SU-DHL-6 (cell line): ENCODE measurements around the gene TRDN.

Experiments used
- H2AFZ ChIP-seq: fragments of 200-600 bp; sonication (generic); 2 replicates; pipeline ENCODE4 v1.6.1; 2014; ENCODE audit warnings: low read depth, mild to moderate bottlenecking, moderate library complexity, mixed read lengths, antibody characterized with exemption, low read length; ENCODE audit not compliant: severe bottlenecking
- H3F3A ChIP-seq: fragments of 200-600 bp; shearing (Covaris generic); 2 replicates; pipeline ENCODE4 v1.6.0; 2016; ENCODE audit warnings: antibody characterized with exemption, mild to moderate bottlenecking; ENCODE audit not compliant: insufficient read depth
- H3K27ac ChIP-seq: fragments of 200-600 bp; sonication (generic); 2 replicates; pipeline ENCODE4 v1.5.1; 2016; ENCODE audit warnings: low read depth, mild to moderate bottlenecking, low read length, moderate library complexity, mixed read lengths
- H3K27me3 ChIP-seq: fragments of 200-600 bp; sonication (generic), shearing (Covaris generic); 2 replicates; pipeline ENCODE4 v1.6.0; 2014; ENCODE audit warnings: mild to moderate bottlenecking, low read length
- H3K36me3 ChIP-seq: fragments of 200-600 bp; sonication (generic); 2 replicates; pipeline ENCODE4 v1.6.1; 2014; ENCODE audit warnings: mild to moderate bottlenecking, low read length, mixed read lengths
- H3K4me2 ChIP-seq: fragments of 300-600, 200-600 bp; shearing (Covaris generic), sonication (generic); 2 replicates; pipeline ENCODE4 v1.6.0; 2014; ENCODE audit warnings: low read length, low read depth, mild to moderate bottlenecking; ENCODE audit not compliant: poor library complexity, severe bottlenecking
- H3K4me3 ChIP-seq: fragments of 200-600 bp; sonication (generic); 2 replicates; pipeline ENCODE4 v1.5.1; 2014; ENCODE audit warnings: antibody characterized with exemption, low read length, mild to moderate bottlenecking, mixed read lengths; ENCODE audit not compliant: insufficient read depth, poor library complexity, severe bottlenecking
- H3K79me2 ChIP-seq: fragments of 200-600 bp; sonication (generic); 2 replicates; pipeline ENCODE4 v1.6.1; 2014; ENCODE audit warnings: mild to moderate bottlenecking, low read length, moderate library complexity; ENCODE audit not compliant: insufficient read depth
- H3K9ac ChIP-seq: fragments of 200-600 bp; sonication (generic); 2 replicates; pipeline ENCODE4 v1.7.0; 2014; ENCODE audit warnings: mild to moderate bottlenecking, low read length
- H3K9me2 ChIP-seq: fragments of 200-600 bp; sonication (generic); replicated peaks from 2 replicates; pipeline ENCODE4 v1.6.1; 2014; ENCODE audit warnings: low read length; ENCODE audit not compliant: insufficient read depth
- H3K9me3 ChIP-seq: fragments of 200-600 bp; sonication (generic); 2 replicates; pipeline ENCODE4 v1.6.1; 2014; ENCODE audit warnings: low read length, mixed read lengths; ENCODE audit not compliant: insufficient read depth
- H4K20me1 ChIP-seq: fragments of 200-600 bp; sonication (generic); 2 replicates; pipeline ENCODE4 v1.6.1; 2014; ENCODE audit warnings: low read depth, mild to moderate bottlenecking, antibody characterized with exemption, low read length, moderate library complexity, mixed read lengths
- EZH2phosphoT487 ChIP-seq: fragments of 200-600 bp; sonication (generic), shearing (Covaris generic); conservative IDR thresholded peaks from 2 replicates; pipeline ENCODE4 v1.6.1; 2018; ENCODE audit warnings: mild to moderate bottlenecking, antibody characterized with exemption, low read length, moderate library complexity, mixed read lengths
- TF ChIP-seq, protein P1 (sequence below): fragments of 200-600 bp; sonication (generic); IDR thresholded peaks from one replicate; pipeline ENCODE4 v1.5.1; 2017; ENCODE audit warnings: antibody characterized with exemption, mild to moderate bottlenecking, low read length, moderate library complexity; ENCODE audit not compliant: insufficient read depth, poor library complexity, severe bottlenecking

TRDN gene

DNA sequence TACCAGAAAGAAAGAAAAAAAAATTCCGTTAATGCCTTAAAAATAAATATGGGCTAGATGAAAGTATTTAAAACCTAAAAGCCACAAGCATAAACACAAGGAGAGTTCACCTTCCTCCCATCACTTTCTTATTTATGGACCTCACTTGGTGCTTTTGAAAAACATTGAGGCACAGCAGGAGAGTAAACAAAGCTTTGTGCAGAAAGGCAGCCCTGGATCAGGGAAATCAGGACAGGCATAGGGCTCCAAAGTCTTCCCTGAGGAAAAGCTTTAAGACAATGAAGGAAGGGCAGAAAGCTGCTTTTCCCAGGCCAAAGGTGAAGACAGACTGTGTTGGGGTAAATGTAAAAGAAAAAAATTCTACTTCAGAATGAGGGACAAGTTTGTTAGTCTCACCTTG lies 432.8 kb downstream of the TRDN start:
- no peaks in the 10 kb centered on the region for H3K9me2 ChIP-seq
- no peaks in the 10 kb centered on the region for H3K79me2 ChIP-seq
- no peak overlapping the region for H3K27ac ChIP-seq
- H3K27me3 ChIP-seq: no peaks in the 10 kb centered on the region
- H3K36me3 ChIP-seq: no peaks in the 10 kb centered on the region
- no peak overlapping the region for H3K4me2 ChIP-seq
- no peak for TF ChIP-seq EZH2phosphoT487
- TF ChIP-seq, protein P1, sequence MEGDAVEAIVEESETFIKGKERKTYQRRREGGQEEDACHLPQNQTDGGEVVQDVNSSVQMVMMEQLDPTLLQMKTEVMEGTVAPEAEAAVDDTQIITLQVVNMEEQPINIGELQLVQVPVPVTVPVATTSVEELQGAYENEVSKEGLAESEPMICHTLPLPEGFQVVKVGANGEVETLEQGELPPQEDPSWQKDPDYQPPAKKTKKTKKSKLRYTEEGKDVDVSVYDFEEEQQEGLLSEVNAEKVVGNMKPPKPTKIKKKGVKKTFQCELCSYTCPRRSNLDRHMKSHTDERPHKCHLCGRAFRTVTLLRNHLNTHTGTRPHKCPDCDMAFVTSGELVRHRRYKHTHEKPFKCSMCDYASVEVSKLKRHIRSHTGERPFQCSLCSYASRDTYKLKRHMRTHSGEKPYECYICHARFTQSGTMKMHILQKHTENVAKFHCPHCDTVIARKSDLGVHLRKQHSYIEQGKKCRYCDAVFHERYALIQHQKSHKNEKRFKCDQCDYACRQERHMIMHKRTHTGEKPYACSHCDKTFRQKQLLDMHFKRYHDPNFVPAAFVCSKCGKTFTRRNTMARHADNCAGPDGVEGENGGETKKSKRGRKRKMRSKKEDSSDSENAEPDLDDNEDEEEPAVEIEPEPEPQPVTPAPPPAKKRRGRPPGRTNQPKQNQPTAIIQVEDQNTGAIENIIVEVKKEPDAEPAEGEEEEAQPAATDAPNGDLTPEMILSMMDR: no peak
- H2AFZ ChIP-seq: no peak overlapping the region
- H3F3A ChIP-seq: no peaks in the 10 kb centered on the region
- no peaks in the 10 kb centered on the region for H3K9me3 ChIP-seq
- H3K9ac ChIP-seq: no peak overlapping the region
- H4K20me1 ChIP-seq: no peaks in the 10 kb centered on the region
- H3K4me3 ChIP-seq: no peak overlapping the region

DNA sequence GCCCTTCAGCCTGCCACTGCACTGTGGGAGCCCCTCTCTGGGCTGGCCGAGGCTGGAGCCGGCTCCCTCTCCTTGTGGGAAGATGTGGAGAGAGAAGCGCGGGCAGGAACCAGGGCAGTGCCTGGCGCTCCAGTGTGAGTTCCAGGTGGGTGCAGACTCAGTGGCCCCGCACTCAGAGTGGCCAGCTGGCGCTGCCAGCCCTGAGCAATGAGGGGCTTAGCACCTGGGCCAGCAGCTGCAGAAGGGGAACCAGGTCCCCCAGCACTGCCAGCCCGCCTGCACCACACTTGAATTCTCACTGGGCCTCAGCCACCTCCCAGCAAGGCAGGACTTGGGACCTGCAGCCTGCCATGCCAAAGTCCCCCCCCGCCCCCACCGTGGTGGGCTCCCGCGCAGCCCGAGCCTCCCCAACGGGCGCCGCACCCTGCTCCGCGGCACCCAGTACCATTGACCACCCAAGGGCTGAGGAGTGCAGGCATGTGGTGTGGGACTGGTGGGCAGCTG lies 434.8 kb downstream of the TRDN start:
- no peak overlapping the region for H2AFZ ChIP-seq
- H3K79me2 ChIP-seq: no peaks in the 10 kb centered on the region
- no peaks in the 10 kb centered on the region for H4K20me1 ChIP-seq
- TF ChIP-seq EZH2phosphoT487: no peak
- TF ChIP-seq, protein P1: no peak
- no peaks in the 10 kb centered on the region for H3K36me3 ChIP-seq
- no peaks in the 10 kb centered on the region for H3K27me3 ChIP-seq
- H3K4me2 ChIP-seq: no peak overlapping the region
- H3K27ac ChIP-seq: no peak overlapping the region
- H3K4me3 ChIP-seq: no peak overlapping the region
- no peaks in the 10 kb centered on the region for H3K9me2 ChIP-seq
- H3K9ac ChIP-seq: no peak overlapping the region
- H3F3A ChIP-seq: no peaks in the 10 kb centered on the region
- H3K9me3 ChIP-seq: no peaks in the 10 kb centered on the region

DNA sequence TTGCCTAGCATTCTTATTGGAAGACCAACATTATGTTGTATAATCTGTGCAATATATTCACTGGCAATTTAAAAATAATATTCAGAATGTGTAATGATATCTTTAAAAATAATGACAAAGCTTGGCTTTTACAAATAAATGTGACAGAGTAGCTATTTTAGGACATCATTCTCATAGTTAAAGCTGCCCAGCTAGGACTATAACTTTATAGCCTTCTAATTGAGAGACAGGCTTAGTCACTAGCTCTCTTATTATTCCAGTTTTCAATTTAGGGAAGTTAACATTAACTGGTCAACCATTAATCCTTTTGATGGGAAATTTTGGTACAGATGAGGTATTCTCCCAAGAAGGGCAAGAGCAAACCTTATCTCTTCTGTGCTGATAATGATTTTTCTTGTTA lies 443.5 kb downstream of the TRDN start:
- no peak overlapping the region for H3K9ac ChIP-seq
- TF ChIP-seq, protein P1: no peak
- TF ChIP-seq EZH2phosphoT487: no peak

More for the DNA sequence above, 443.5 kb downstream of the TRDN start:
- no peak overlapping the region for H2AFZ ChIP-seq
- no peaks in the 10 kb centered on the region for H3K9me3 ChIP-seq
- H3K9me2 ChIP-seq: no peaks in the 10 kb centered on the region
- no peaks in the 10 kb centered on the region for H3K36me3 ChIP-seq
- no peak overlapping the region for H3K27ac ChIP-seq
- no peaks in the 10 kb centered on the region for H3F3A ChIP-seq
- no peaks in the 10 kb centered on the region for H3K79me2 ChIP-seq
- H3K4me2 ChIP-seq: no peak overlapping the region
- no peak overlapping the region for H3K4me3 ChIP-seq
- H3K27me3 ChIP-seq: no peaks in the 10 kb centered on the region
- no peaks in the 10 kb centered on the region for H4K20me1 ChIP-seq
